Vagina (tissue), 2 donors: Measurements from ENCODE around the gene ZNF839.

Source experiments
- POLR2A ChIP-seq, 2 donors: fragments of 450-650 bp; IDR thresholded peaks; one replicate each; pipeline ENCODE4 v1.6.1; 2017; ENCODE audit warnings: antibody characterized with exemption in 2 of 2, mild to moderate bottlenecking in 2 of 2, moderate library complexity in 2 of 2
- TF ChIP-seq, protein P1 (sequence below), 3 experiments: fragments of 450-650 bp in 2 of 3; fragments of 200-600 bp in 1 of 3; sonication (generic) in 1 of 3; IDR thresholded peaks; one replicate each; pipeline ENCODE4 v1.5.1; 2017 to 2019; ENCODE audit warnings: antibody characterized with exemption in 3 of 3, mild to moderate bottlenecking in 2 of 3, moderate library complexity in 2 of 3

- TF ChIP-seq, protein P1, sequence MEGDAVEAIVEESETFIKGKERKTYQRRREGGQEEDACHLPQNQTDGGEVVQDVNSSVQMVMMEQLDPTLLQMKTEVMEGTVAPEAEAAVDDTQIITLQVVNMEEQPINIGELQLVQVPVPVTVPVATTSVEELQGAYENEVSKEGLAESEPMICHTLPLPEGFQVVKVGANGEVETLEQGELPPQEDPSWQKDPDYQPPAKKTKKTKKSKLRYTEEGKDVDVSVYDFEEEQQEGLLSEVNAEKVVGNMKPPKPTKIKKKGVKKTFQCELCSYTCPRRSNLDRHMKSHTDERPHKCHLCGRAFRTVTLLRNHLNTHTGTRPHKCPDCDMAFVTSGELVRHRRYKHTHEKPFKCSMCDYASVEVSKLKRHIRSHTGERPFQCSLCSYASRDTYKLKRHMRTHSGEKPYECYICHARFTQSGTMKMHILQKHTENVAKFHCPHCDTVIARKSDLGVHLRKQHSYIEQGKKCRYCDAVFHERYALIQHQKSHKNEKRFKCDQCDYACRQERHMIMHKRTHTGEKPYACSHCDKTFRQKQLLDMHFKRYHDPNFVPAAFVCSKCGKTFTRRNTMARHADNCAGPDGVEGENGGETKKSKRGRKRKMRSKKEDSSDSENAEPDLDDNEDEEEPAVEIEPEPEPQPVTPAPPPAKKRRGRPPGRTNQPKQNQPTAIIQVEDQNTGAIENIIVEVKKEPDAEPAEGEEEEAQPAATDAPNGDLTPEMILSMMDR (IDR thresholded peaks at IDR 0.05): no peak
- TF ChIP-seq POLR2A (IDR thresholded peaks at IDR 0.05): no peak
Measured at GRCh38 chr14:102292441-102292840, 27.1 kb upstream of the ZNF839 start.
